ENCODE measurements around the gene SLC38A2.

DNA sequence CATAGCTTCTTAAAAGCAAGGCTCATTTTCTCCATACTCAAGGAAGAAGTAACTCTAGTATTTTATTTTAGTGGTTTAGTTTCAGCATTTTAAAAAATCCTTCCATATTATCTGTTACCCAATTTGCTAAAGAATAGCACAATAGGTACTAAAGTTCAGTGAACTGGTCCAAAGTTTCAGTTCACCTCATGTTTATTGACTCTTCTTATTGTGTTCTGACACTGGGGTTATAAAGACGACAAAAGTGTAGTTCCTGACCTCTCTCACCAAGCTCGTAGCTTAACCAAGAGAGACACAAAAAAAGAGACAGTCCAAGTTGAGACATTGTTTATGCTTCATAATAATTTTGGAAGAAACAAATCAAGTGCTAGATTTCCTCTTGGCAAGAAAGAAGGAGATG lies 40.8 kb upstream of the SLC38A2 start:
- TF ChIP-seq, protein P1, sequence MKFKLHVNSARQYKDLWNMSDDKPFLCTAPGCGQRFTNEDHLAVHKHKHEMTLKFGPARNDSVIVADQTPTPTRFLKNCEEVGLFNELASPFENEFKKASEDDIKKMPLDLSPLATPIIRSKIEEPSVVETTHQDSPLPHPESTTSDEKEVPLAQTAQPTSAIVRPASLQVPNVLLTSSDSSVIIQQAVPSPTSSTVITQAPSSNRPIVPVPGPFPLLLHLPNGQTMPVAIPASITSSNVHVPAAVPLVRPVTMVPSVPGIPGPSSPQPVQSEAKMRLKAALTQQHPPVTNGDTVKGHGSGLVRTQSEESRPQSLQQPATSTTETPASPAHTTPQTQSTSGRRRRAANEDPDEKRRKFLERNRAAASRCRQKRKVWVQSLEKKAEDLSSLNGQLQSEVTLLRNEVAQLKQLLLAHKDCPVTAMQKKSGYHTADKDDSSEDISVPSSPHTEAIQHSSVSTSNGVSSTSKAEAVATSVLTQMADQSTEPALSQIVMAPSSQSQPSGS (CRISPR knock-in tag; IDR thresholded peaks at IDR 0.05; ENCODE audit: borderline replicate concordance, low read depth) = no peak
- TF ChIP-seq, protein P2, sequence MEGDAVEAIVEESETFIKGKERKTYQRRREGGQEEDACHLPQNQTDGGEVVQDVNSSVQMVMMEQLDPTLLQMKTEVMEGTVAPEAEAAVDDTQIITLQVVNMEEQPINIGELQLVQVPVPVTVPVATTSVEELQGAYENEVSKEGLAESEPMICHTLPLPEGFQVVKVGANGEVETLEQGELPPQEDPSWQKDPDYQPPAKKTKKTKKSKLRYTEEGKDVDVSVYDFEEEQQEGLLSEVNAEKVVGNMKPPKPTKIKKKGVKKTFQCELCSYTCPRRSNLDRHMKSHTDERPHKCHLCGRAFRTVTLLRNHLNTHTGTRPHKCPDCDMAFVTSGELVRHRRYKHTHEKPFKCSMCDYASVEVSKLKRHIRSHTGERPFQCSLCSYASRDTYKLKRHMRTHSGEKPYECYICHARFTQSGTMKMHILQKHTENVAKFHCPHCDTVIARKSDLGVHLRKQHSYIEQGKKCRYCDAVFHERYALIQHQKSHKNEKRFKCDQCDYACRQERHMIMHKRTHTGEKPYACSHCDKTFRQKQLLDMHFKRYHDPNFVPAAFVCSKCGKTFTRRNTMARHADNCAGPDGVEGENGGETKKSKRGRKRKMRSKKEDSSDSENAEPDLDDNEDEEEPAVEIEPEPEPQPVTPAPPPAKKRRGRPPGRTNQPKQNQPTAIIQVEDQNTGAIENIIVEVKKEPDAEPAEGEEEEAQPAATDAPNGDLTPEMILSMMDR (IDR thresholded peaks at IDR 0.05) = no peak
- TF ChIP-seq RELA (CRISPR knock-in tag; IDR thresholded peaks at IDR 0.05; ENCODE audit: borderline replicate concordance) (no peak), ZNF138 (CRISPR knock-in tag; conservative IDR thresholded peaks at IDR 0.05) (no peak)
- TF ChIP-seq, protein P3, sequence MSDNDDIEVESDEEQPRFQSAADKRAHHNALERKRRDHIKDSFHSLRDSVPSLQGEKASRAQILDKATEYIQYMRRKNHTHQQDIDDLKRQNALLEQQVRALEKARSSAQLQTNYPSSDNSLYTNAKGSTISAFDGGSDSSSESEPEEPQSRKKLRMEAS (CRISPR knock-in tag; IDR thresholded peaks at IDR 0.05) = no peak
